Panc1 (cell line): ENCODE measurements around the gene FCHSD1. TPM values are rescaled to one million over a fixed set of nuclear protein-coding genes. Genes with fewer than 3 reads are reported as not detected.

Source experiments
- ATAC-seq: fragments of 200-7000 bp; cut with Tn5 transposase; 2 replicates; pipeline ENCODE4 v1.9.1; 2020; ENCODE audit warnings: mild to moderate bottlenecking, moderate library complexity
- BruUV-seq: library from RNA; stranded (reverse); fragments of 400-500 nt; replicated peaks from 2 replicates; lab custom pipeline; 2021; lab: Mats Ljungman, UMichigan
- CTCF ChIA-PET: fragments of 300-600 bp; sonication (Branson Sonifier 250); formaldehyde crosslinking; loops from one replicate; lab custom pipeline; 2022; ENCODE audit warnings: antibody characterized with exemption; lab: Charles Lee
- POLR2A ChIA-PET: fragments of 300-600 bp; sonication (Branson Sonifier 250); formaldehyde crosslinking; loops from one replicate; lab custom pipeline; 2022; ENCODE audit warnings: antibody characterized with exemption; lab: Charles Lee
- DNase-seq: peaks from one replicate; pipeline ENCODE4 v3.0.0-alpha.2; 2010; ENCODE audit warnings: low read depth, low spot score
- H3K27ac ChIP-seq: 2 replicates; pipeline ENCODE4 v1.5.1; 2011; ENCODE audit warnings: mild to moderate bottlenecking, low read length, inconsistent platforms
- H3K27me3 ChIP-seq: fragments of 200-500 bp; sonication (Bioruptor generic); 2 replicates; pipeline ENCODE4 v1.6.0; 2014; ENCODE audit warnings: low read length, inconsistent platforms; ENCODE audit not compliant: control insufficient read depth, insufficient read depth
- H3K36me3 ChIP-seq: fragments of 200-500 bp; sonication (Bioruptor generic); 2 replicates; pipeline ENCODE4 v1.5.1; 2014; ENCODE audit warnings: inconsistent platforms, mild to moderate bottlenecking, low read length, moderate library complexity; ENCODE audit not compliant: control insufficient read depth, insufficient read depth
- H3K4me1 ChIP-seq: 2 replicates; pipeline ENCODE4 v1.5.1; 2011; ENCODE audit warnings: inconsistent platforms, mild to moderate bottlenecking, low read length, moderate library complexity; ENCODE audit not compliant: control insufficient read depth, insufficient read depth
- H3K4me3 ChIP-seq, 2 experiments: 2 replicates each; pipeline ENCODE4 v1.5.1; 2011 to 2012; ENCODE audit warnings: low read depth in 2 of 2, low read length in 2 of 2, mild to moderate bottlenecking in 2 of 2, inconsistent platforms in 1 of 2, moderate library complexity in 1 of 2
- H3K9me3 ChIP-seq: fragments of 200-500 bp; sonication (Bioruptor generic); 2 replicates; pipeline ENCODE4 v1.5.1; 2014; ENCODE audit warnings: low read depth, mild to moderate bottlenecking, inconsistent platforms, low read length, moderate library complexity; ENCODE audit not compliant: control insufficient read depth, insufficient read depth
- CTCF ChIP-seq: fragments of 450-650 bp; IDR thresholded peaks from 2 replicates; pipeline ENCODE4 v1.5.1; 2017; ENCODE audit warnings: mild to moderate bottlenecking
- POLR2AphosphoS5 ChIP-seq: IDR thresholded peaks from 2 replicates; pipeline ENCODE4 v1.6.1; 2012; ENCODE audit warnings: mild to moderate bottlenecking, low read depth, low read length, moderate library complexity
- REST ChIP-seq, 2 experiments: IDR thresholded peaks; 2 replicates each; pipeline ENCODE4 v1.6.1; 2011 to 2012; ENCODE audit warnings: low read depth in 2 of 2, control low read depth in 1 of 2, low read length in 1 of 2, mild to moderate bottlenecking in 1 of 2, moderate library complexity in 1 of 2; ENCODE audit not compliant: insufficient read depth in 1 of 2
- SIN3A ChIP-seq: IDR thresholded peaks from 2 replicates; pipeline ENCODE4 v1.6.1; 2012; ENCODE audit warnings: low read depth, mild to moderate bottlenecking, low read length, moderate library complexity, borderline replicate concordance; ENCODE audit not compliant: insufficient read depth
- TCF7L2 ChIP-seq: IDR thresholded peaks from 2 replicates; pipeline ENCODE4 v1.6.1; 2011; ENCODE audit warnings: mild to moderate bottlenecking, low read depth, low read length, inconsistent platforms
- in situ Hi-C: cut with HindIII; loops from 2 replicates; pipeline ENCODE4 v1.10.0; 2016; ENCODE audit warnings: low sequenced_read_pairs, low pct_unique_long_range_greater_than_20kb
- intact Hi-C: fragments of 100-400 bp; cut with micrococcal nuclease; formaldehyde crosslinking; loops from one replicate; pipeline ENCODE4 v1.10.0; 2022; ENCODE audit not compliant: unreplicated experiment
- total RNA-seq: library from RNA; stranded (reverse); gene quantifications from one replicate; pipeline ENCODE4 v1.2.1, GENCODE V29; 2021; ENCODE audit not compliant: unreplicated experiment

Gene FCHSD1
- total RNA-seq, 1 experiment from 2014 or later = 32.8 TPM

- TF ChIP-seq TCF7L2 (no peak), REST (IDR thresholded peaks at IDR 0.05; ENCODE audit: insufficient read depth in 1 of 2, low read depth in 2 of 2, low read length in 1 of 2) (no peak), POLR2AphosphoS5 (no peak), CTCF (no peak), SIN3A (no peak)
- Histone ChIP-seq H3K4me3 (peak overlapping the region; percentile 84 to 89), H3K9me3 (no peaks in the 10 kb centered on the region), H3K4me1 (peaks cover 8% of the 10 kb centered on the region; the same call in 1 of the 2 replicates), H3K36me3 (no peaks in the 10 kb centered on the region; the same call in none of the 2 replicates), H3K27ac (peak overlapping the region; percentile 87), H3K27me3 (no peaks in the 10 kb centered on the region)
- ChIA-PET POLR2A (no interaction called here), CTCF (no interaction called here)
- no peak for ATAC-seq
- in situ Hi-C loops = no loop called here
- intact Hi-C loops = no loop called here
- no peak for DNase-seq
- no TSS peak for BruUV-seq
Observed at GRCh38 chr5:141635646-141636045, 15.6 kb downstream of the FCHSD1 start.

GRCh38 chr5:141634720-141635119, 16.5 kb downstream of the FCHSD1 start:
- DNase-seq = no peak
- in situ Hi-C loops = no loop called here

More at GRCh38 chr5:141634720-141635119, 16.5 kb downstream of the FCHSD1 start:
- Histone ChIP-seq H3K36me3 (peaks cover 2% of the 10 kb centered on the region), H3K4me1 (peaks cover 8% of the 10 kb centered on the region; the same call in 1 of the 2 replicates), H3K9me3 (no peaks in the 10 kb centered on the region), H3K27me3 (no peaks in the 10 kb centered on the region), H3K4me3 (no peak overlapping the region), H3K27ac (no peak overlapping the region)
- POLR2A ChIA-PET = no interaction called here
- intact Hi-C loops = no loop called here
- ATAC-seq = no peak
- BruUV-seq = no TSS peak
- CTCF ChIA-PET = no interaction called here
- TF ChIP-seq REST (IDR thresholded peaks at IDR 0.05; ENCODE audit: insufficient read depth in 1 of 2, low read depth in 2 of 2, low read length in 1 of 2) (no peak), POLR2AphosphoS5 (no peak), SIN3A (no peak), CTCF (no peak), TCF7L2 (no peak)
